HFF-Myc (cell line): Measurements from ENCODE around the gene SNX25.

Source experiments
- DNase-seq: peaks from one replicate; pipeline ENCODE4 v3.0.0-alpha.2; 2011; ENCODE audit warnings: low read depth; ENCODE audit errors: extremely low read depth
- H3K4me3 ChIP-seq: replicated peaks from 2 replicates; pipeline ENCODE4 v1.5.1; 2011; ENCODE audit warnings: low read depth, mild to moderate bottlenecking, control low read depth, low read length
- CTCF ChIP-seq: IDR thresholded peaks from 2 replicates; pipeline ENCODE4 v1.5.1; 2012; ENCODE audit warnings: mild to moderate bottlenecking, low read depth, low read length, control low read depth; ENCODE audit errors: missing control alignments

SNX25 gene

GRCh38 chr4:185286571-185286970 lies 77.2 kb downstream of the SNX25 start:
- no peak overlapping the region for H3K4me3 ChIP-seq
- no peak for TF ChIP-seq CTCF
- DNase-seq = no peak

- no peak for TF ChIP-seq CTCF
- no peak for DNase-seq
- H3K4me3 ChIP-seq = no peak overlapping the region
Observed at GRCh38 chr4:185287031-185287430, 77.6 kb downstream of the SNX25 start.

GRCh38 chr4:185290018-185290607 lies 80.7 kb downstream of the SNX25 start:
- DNase-seq = no peak
- TF ChIP-seq CTCF = no peak
- no peak overlapping the region for H3K4me3 ChIP-seq

GRCh38 chr4:185290656-185291055 lies 81.3 kb downstream of the SNX25 start:
- H3K4me3 ChIP-seq = no peak overlapping the region
- no peak for DNase-seq
- TF ChIP-seq CTCF = no peak

- no peak for DNase-seq
- no peak overlapping the region for H3K4me3 ChIP-seq
- no peak for TF ChIP-seq CTCF
Observed at GRCh38 chr4:185293202-185293601, 83.8 kb downstream of the SNX25 start.

- no peak for DNase-seq
- no peak for TF ChIP-seq CTCF
- no peak overlapping the region for H3K4me3 ChIP-seq
Observed at GRCh38 chr4:185296665-185297460, 87.5 kb downstream of the SNX25 start.
